ENCODE measurements around the gene MYO9B.

Gene MYO9B

DNA sequence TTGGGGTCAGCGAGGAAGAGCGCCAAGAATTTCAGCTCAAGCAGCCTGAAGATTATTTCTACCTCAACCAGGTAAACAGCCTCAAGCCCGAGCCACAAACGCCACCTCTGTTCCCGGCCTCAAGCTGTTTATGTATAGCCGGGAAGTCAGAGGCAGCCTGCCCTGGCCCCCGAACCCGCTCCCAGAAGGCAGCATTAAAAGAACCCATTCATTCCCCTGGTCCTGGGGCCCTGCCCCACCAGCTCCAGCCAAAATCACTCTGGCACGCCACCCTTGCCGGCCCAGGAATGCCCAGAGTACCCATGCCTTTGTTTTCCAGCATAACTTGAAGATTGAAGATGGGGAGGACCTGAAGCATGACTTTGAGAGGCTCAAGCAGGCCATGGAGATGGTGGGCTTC, 78.4 kb downstream of the MYO9B start:
- Histone ChIP-seq H3K27me3 (ENCODE audit: insufficient read depth, low read length) (no peaks in the 10 kb centered on the region), H3K9ac (ENCODE audit: low read length) (no peak overlapping the region), H3K9me2 (ENCODE audit: low read depth, low read length) (no peaks in the 10 kb centered on the region), H2AFZ (ENCODE audit: low read length) (no peak overlapping the region), H4K20me1 (ENCODE audit: insufficient read depth, low read length) (no peaks in the 10 kb centered on the region), H3K4me3 (ENCODE audit: low read depth, low read length, poor library complexity, severe bottlenecking) (no peak overlapping the region), H3K4me2 (ENCODE audit: low read length) (no peak overlapping the region), H3K36me3 (ENCODE audit: insufficient read depth, low read length) (peaks cover 76% of the 10 kb centered on the region), H3K4me1 (ENCODE audit: insufficient read depth, low read length, severe bottlenecking) (no peaks in the 10 kb centered on the region), H3F3A (ENCODE audit: insufficient read depth, low read length) (no peaks in the 10 kb centered on the region), H3K79me2 (ENCODE audit: insufficient read depth, low read length) (no peaks in the 10 kb centered on the region), H3K27ac (ENCODE audit: low read depth, low read length, poor library complexity, severe bottlenecking) (no peak overlapping the region), H3K9me3 (ENCODE audit: low read length) (no peaks in the 10 kb centered on the region)
- no peak for TF ChIP-seq EZH2 (IDR thresholded peaks at IDR 0.05; ENCODE audit: borderline replicate concordance, low read length)
- TF ChIP-seq, protein P1, sequence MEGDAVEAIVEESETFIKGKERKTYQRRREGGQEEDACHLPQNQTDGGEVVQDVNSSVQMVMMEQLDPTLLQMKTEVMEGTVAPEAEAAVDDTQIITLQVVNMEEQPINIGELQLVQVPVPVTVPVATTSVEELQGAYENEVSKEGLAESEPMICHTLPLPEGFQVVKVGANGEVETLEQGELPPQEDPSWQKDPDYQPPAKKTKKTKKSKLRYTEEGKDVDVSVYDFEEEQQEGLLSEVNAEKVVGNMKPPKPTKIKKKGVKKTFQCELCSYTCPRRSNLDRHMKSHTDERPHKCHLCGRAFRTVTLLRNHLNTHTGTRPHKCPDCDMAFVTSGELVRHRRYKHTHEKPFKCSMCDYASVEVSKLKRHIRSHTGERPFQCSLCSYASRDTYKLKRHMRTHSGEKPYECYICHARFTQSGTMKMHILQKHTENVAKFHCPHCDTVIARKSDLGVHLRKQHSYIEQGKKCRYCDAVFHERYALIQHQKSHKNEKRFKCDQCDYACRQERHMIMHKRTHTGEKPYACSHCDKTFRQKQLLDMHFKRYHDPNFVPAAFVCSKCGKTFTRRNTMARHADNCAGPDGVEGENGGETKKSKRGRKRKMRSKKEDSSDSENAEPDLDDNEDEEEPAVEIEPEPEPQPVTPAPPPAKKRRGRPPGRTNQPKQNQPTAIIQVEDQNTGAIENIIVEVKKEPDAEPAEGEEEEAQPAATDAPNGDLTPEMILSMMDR (IDR thresholded peaks at IDR 0.05; ENCODE audit: low read length) = no peak

DNA sequence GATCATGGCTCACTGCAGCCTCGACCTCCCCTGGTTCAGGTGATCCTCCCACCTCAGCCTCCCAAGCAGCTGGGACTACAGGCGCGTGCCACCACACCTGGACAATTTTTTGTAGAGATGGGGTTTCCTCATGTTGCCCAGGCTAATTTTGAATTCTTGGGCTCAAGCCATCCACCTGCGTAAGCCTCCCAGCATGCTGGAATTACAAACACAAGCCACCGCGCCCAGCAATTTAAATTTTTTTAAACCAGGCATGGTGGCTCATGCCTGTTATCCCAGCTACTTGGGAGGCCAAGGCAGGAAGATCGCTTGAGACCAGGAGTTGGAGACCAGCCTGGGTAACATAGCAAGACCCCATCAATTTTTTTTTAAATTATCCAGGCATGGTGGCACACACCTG, 79.7 kb downstream of the MYO9B start:
- no peak overlapping the region for H3K9ac ChIP-seq (ENCODE audit: low read length)
- H4K20me1 ChIP-seq (ENCODE audit: insufficient read depth, low read length) = no peaks in the 10 kb centered on the region
- TF ChIP-seq EZH2 (IDR thresholded peaks at IDR 0.05; ENCODE audit: borderline replicate concordance, low read length) = no peak
- TF ChIP-seq, protein P1 (IDR thresholded peaks at IDR 0.05; ENCODE audit: low read length) = no peak
- H3K9me3 ChIP-seq (ENCODE audit: low read length) = no peaks in the 10 kb centered on the region
- no peak overlapping the region for H2AFZ ChIP-seq (ENCODE audit: low read length)
- H3K4me2 ChIP-seq (ENCODE audit: low read length) = no peak overlapping the region
- H3F3A ChIP-seq (ENCODE audit: insufficient read depth, low read length) = no peaks in the 10 kb centered on the region
- H3K36me3 ChIP-seq (ENCODE audit: insufficient read depth, low read length) = peaks cover 78% of the 10 kb centered on the region
- no peaks in the 10 kb centered on the region for H3K27me3 ChIP-seq (ENCODE audit: insufficient read depth, low read length)
- no peak overlapping the region for H3K27ac ChIP-seq (ENCODE audit: low read depth, low read length, poor library complexity, severe bottlenecking)
- no peak overlapping the region for H3K4me3 ChIP-seq (ENCODE audit: low read depth, low read length, poor library complexity, severe bottlenecking)
- H3K9me2 ChIP-seq (ENCODE audit: low read depth, low read length) = no peaks in the 10 kb centered on the region
- H3K4me1 ChIP-seq (ENCODE audit: insufficient read depth, low read length, severe bottlenecking) = peaks cover 7% of the 10 kb centered on the region
- H3K79me2 ChIP-seq (ENCODE audit: insufficient read depth, low read length) = no peaks in the 10 kb centered on the region

DNA sequence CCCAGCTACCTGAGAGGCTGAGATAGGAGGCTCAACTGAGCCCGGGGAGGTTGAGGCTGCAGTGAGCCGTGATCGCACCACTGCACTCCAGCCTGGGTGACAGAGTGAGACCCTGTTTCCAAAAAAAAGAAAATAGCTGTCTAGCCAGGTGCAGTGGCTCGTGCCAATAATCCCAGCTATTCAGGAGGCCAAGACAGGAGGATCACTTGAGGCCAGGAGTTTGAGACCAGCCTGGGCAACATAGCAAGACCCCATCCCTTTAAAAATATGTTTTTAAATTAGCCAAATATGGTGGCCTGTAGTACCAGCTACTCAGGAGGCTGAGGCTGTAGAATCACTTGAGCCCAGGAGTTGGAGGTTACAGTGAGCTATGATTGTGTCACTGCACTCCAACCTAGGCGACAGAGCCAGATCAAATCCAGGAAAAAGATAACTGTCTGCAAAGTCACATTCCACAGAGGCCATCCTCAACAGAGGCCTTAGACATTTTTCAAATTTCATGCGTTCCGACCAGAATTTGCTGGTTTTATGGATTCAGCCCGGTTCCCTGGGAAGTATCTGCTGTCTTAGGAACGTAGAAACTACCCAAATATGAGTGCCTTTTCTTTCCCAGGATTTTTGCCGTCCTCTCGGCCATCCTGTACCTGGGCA, 80.8 kb downstream of the MYO9B start:
- Histone ChIP-seq H3K36me3 (ENCODE audit: insufficient read depth, low read length) (peaks cover 79% of the 10 kb centered on the region), H2AFZ (ENCODE audit: low read length) (no peak overlapping the region), H4K20me1 (ENCODE audit: insufficient read depth, low read length) (no peaks in the 10 kb centered on the region), H3K9ac (ENCODE audit: low read length) (no peak overlapping the region), H3K27ac (ENCODE audit: low read depth, low read length, poor library complexity, severe bottlenecking) (no peak overlapping the region), H3K9me3 (ENCODE audit: low read length) (no peaks in the 10 kb centered on the region), H3K4me2 (ENCODE audit: low read length) (no peak overlapping the region), H3K4me1 (ENCODE audit: insufficient read depth, low read length, severe bottlenecking) (peaks cover 7% of the 10 kb centered on the region), H3F3A (ENCODE audit: insufficient read depth, low read length) (no peaks in the 10 kb centered on the region), H3K79me2 (ENCODE audit: insufficient read depth, low read length) (no peaks in the 10 kb centered on the region), H3K27me3 (ENCODE audit: insufficient read depth, low read length) (no peaks in the 10 kb centered on the region), H3K4me3 (ENCODE audit: low read depth, low read length, poor library complexity, severe bottlenecking) (no peak overlapping the region), H3K9me2 (ENCODE audit: low read depth, low read length) (no peaks in the 10 kb centered on the region)
- TF ChIP-seq EZH2 (IDR thresholded peaks at IDR 0.05; ENCODE audit: borderline replicate concordance, low read length) = no peak
- TF ChIP-seq, protein P1 (IDR thresholded peaks at IDR 0.05; ENCODE audit: low read length) = no peak
